Measurements from ENCODE around the gene ARL10. TPM values are rescaled to one million over a fixed set of nuclear protein-coding genes. Genes with fewer than 3 reads are reported as not detected.

ARL10 gene
- total and polyA plus RNA-seq, 4 donors = 0.35 to 2.2 (median 1.5) TPM

DNA sequence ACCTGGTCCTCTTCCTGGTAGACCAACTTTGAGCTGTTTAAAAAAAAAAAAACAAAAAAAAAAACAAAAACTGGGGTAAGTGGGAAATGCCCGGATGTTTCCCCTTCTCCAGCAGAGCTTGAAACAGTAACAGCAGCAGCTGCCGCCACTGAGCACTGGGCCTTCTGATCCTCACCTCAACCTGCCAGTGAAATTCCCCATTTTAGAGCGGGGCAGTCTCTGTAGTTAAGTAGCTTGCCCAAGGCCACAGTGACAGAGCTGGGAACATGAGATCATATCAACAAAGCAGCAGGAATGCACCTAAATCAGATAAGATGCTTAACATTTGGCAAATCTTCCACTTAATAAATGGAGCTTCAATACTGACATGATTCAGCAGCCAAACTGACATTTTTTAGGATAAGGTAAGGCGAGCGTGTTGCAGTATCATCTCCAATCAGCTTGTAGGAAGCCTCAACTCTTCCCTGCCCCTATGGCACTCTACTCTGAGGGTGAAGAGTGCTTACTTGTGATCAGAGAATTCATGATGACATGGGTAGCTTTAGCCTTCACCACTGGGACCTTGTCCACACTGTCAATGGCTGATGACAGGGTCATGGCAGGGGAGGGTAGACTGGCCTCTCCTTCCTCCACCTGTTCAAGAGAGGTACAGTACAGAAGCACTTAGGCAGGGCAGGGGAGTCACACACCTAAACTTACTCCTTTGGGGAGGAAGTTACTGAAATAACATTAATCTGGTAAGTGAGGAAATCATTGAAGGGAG lies 13.0 kb upstream of the ARL10 start:
- no peaks in the 10 kb centered on the region for H3K27me3 ChIP-seq (ENCODE audit: control insufficient read depth in 4 of 4, insufficient read depth in 4 of 4, low read length in 3 of 4)
- H3K4me1 ChIP-seq (ENCODE audit: control insufficient read depth in 4 of 4, insufficient read depth in 4 of 4, low read length in 3 of 4) = peaks cover 0 to 15% (median 1%) of the 10 kb centered on the region in 4 donors
- H3K4me3 ChIP-seq (ENCODE audit: low read depth in 1 of 3, low read length in 3 of 3) = no peak overlapping the region
- DNase-seq (ENCODE audit: low spot score) = no peak
- H3K9ac ChIP-seq (ENCODE audit: low read depth in 1 of 2, low read length in 2 of 2) = no peak overlapping the region
- H3K27ac ChIP-seq (ENCODE audit: low read depth in 1 of 2, low read length in 2 of 2) = no peak overlapping the region
- peaks cover 8 to 67% (median 66%) of the 10 kb centered on the region in 4 donors for H3K36me3 ChIP-seq (ENCODE audit: control insufficient read depth in 4 of 4, insufficient read depth in 3 of 4, low read depth in 1 of 4, low read length in 3 of 4)
- no peaks in the 10 kb centered on the region for H3K9me3 ChIP-seq (ENCODE audit: control insufficient read depth in 4 of 4, low read length in 3 of 4)
- TF ChIP-seq FOXA1 (IDR thresholded peaks at IDR 0.05) (no peak), NR2F2 (IDR thresholded peaks at IDR 0.05) (no peak), YY1 (IDR thresholded peaks at IDR 0.05) (no peak), REST (IDR thresholded peaks at IDR 0.05) (no peak), EGR1 (IDR thresholded peaks at IDR 0.05; ENCODE audit: low read depth in 2 of 2) (no peak), TAF1 (conservative IDR thresholded peaks at IDR 0.05) (no peak), JUND (IDR thresholded peaks at IDR 0.05) (no peak), RAD21 (IDR thresholded peaks at IDR 0.05) (no peak), FOXA2 (IDR thresholded peaks at IDR 0.05) (no peak), SP1 (IDR thresholded peaks at IDR 0.05) (no peak), GABPA (IDR thresholded peaks at IDR 0.05 in 1 of 2, conservative IDR thresholded peaks at IDR 0.05 in 1 of 2) (no peak), HNF4G (IDR thresholded peaks at IDR 0.05) (no peak), RXRA (IDR thresholded peaks at IDR 0.05) (no peak), HNF4A (conservative IDR thresholded peaks at IDR 0.05) (no peak)
- TF ChIP-seq, protein P1, sequence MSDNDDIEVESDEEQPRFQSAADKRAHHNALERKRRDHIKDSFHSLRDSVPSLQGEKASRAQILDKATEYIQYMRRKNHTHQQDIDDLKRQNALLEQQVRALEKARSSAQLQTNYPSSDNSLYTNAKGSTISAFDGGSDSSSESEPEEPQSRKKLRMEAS (IDR thresholded peaks at IDR 0.05) = no peak
- TF ChIP-seq, protein P2, sequence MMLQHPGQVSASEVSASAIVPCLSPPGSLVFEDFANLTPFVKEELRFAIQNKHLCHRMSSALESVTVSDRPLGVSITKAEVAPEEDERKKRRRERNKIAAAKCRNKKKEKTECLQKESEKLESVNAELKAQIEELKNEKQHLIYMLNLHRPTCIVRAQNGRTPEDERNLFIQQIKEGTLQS (IDR thresholded peaks at IDR 0.05) = no peak
- TF ChIP-seq, protein P3, sequence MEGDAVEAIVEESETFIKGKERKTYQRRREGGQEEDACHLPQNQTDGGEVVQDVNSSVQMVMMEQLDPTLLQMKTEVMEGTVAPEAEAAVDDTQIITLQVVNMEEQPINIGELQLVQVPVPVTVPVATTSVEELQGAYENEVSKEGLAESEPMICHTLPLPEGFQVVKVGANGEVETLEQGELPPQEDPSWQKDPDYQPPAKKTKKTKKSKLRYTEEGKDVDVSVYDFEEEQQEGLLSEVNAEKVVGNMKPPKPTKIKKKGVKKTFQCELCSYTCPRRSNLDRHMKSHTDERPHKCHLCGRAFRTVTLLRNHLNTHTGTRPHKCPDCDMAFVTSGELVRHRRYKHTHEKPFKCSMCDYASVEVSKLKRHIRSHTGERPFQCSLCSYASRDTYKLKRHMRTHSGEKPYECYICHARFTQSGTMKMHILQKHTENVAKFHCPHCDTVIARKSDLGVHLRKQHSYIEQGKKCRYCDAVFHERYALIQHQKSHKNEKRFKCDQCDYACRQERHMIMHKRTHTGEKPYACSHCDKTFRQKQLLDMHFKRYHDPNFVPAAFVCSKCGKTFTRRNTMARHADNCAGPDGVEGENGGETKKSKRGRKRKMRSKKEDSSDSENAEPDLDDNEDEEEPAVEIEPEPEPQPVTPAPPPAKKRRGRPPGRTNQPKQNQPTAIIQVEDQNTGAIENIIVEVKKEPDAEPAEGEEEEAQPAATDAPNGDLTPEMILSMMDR (IDR thresholded peaks at IDR 0.05; ENCODE audit: low read depth, low read length, missing input control) = no peak
- TF ChIP-seq, protein P4, sequence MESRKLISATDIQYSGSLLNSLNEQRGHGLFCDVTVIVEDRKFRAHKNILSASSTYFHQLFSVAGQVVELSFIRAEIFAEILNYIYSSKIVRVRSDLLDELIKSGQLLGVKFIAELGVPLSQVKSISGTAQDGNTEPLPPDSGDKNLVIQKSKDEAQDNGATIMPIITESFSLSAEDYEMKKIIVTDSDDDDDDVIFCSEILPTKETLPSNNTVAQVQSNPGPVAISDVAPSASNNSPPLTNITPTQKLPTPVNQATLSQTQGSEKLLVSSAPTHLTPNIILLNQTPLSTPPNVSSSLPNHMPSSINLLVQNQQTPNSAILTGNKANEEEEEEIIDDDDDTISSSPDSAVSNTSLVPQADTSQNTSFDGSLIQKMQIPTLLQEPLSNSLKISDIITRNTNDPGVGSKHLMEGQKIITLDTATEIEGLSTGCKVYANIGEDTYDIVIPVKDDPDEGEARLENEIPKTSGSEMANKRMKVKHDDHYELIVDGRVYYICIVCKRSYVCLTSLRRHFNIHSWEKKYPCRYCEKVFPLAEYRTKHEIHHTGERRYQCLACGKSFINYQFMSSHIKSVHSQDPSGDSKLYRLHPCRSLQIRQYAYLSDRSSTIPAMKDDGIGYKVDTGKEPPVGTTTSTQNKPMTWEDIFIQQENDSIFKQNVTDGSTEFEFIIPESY (IDR thresholded peaks at IDR 0.05) = no peak
- 95% methylated on average over 5 of the region's 5 CpGs for WGBS
